ENCODE results near the gene UBR2.
A peak's percentile ranks its signal among the peaks of the same experiment; 100 is the strongest.
"Not testable (repeated sequence)": the region's sequence is repeated elsewhere in the genome, so short reads cannot be mapped to it uniquely, and the experiment has no call there.

Gene UBR2

DNA sequence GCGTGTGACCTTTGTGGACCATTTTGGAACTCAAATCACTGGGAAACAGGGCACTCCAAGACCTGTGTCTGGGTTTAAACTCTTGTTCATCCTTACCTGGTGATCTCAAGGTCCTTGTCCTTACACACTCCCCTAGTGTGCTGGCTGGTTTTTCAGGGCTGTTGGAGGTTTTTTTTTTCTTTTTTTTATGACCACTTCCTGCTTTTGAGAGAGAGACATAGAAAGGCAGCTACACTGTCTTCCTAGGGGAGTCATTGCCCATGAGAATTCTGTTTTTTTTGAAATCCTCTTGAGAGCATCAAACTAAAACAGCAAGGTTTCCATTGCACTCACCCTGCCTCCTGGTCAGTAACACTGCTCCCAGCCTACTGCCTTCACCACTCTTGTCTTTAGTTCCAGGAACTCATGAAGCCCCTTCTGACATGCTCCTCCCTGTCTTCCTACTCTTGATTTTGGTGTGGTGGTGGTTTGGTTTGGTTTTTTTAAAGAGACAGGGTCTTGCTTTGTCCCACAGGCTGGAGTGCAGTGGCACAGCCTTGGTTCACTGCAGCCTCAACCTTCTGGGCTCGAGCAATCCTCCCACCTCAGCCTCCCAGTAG lies 130.0 kb downstream of the UBR2 start:
- no peak for DNase-seq

DNA sequence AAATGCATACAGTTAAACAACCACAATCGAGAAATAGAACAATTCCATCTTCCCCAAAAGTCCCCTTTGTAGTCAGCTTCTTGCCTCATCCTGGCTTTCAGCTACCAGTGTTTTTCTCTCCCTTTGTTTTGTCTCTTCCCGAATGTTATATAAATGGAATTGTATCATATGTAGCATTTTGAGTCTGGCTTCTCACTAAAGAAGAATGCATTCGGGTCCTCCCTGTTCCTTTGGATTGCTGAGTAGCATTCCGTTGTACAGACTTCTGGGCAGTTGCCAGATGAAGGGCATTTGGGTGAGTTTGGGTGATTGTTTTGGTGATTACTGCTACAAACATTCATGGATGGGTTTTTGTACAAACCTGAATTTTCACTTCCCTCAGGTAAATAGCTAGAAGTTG lies 130.8 kb downstream of the UBR2 start:
- no peak for DNase-seq

DNA sequence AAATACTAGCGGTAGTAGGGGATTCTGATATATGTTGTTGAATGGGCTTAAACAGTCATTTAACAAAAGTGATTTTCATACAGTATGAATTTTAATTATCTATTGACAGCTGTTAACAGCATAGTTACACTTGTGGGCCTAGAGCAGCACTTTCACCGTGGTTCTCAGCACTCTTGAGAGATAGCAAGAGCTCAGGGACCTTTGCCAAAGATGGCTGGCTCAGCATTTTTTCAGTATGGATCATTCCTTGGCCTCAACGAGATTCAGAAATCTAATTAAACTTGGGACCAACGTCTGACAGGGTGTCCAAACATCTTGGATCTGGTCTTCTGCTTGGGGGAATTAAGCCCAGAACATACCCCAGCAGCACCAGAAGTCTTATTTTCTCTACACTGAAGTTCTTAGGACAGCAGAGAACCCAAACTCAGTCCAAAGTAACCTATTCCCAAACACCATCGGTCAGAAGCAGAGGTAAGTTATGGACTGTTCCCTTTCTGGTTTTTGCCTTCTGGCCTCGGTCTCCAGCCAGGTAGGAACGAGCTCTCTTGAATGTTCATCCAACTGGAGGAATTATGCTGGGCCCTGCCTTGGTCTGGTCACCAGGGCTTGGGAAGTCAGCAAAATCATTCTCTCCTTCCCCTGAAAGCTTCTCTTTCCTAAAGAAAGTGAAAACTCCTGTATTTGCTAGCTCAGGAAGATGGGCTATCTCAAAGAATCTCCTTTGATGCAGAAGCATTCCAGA lies 132.9 kb downstream of the UBR2 start:
- DNase-seq: no peak

DNA sequence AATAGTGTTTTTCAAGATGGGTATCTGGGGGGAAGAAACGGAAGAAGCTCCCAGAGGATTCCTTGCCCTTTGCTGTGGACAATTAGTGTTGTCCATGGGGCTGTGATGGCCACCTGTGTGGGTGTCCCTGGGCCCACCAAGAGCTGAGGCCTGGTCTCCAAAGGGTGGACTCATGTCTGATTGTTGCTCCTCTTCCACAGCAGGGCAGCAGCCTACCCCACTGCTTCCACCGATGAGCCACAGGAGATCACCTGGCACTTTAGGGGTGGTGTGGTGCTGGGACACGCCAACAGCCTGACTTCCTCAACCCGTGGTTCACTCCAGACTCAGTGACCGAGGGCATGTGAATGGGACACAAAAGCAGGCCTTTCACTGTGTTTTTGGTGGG lies 133.4 kb downstream of the UBR2 start:
- no peak for DNase-seq

DNA sequence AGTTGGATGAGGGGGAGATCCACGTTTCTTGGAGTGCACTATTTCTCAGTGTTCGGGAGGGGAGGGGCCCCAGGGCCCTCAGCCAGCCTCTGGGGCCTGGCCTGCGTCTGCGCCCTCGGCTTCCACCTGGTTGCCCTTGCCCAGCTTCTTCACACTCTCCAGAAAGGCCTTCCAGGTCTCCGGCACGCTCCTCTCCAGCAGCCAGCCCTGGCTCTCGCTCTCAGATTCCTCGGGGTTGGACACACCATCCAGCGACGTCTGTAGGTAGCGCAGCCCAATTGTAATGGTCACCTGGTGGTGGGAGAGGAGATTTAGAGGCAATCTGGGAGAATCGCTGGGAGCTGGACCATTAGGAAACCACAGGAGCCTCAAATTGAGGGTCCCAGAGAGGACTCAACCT lies 134.4 kb downstream of the UBR2 start:
- no peak for DNase-seq

DNA sequence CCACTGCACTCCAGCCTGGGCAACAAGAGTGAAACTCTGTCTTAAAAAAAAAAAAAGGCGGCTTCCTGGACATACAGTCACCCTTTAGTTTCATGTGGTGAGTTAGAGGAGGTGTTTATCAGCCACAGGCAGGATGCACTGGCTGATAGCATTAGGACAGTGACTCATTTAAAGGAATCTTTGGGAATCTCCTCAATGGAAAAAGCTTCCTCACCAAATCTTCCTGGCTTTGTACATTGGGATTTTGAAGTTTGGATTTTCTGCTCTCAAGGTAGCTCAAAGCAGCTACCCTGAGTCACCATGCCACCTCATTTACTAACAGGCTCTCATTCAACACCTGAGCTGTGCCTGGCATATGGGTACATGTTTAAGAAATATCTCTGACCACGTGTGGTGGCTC lies 138.4 kb downstream of the UBR2 start:
- DNase-seq: no peak

DNA sequence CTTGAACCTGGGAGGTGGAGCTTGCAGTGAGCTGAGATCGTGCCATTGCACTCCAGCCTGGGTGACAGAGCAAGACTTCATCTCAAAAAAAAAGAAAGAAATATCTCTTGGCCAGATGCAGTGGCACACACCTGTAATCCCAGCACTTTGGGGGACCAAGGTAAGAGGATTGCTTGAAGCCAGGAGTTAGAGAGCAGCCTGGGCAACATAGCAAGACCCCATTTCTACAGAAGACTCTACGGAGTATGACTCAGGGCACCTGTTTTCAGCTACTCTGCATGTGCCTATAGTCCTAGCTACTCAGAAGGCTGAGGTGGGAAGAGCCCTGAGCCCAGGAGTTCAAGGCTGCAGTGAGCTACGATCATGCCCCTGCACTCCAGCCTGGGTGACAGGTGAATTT lies 139.0 kb downstream of the UBR2 start:
- not testable (repeated sequence) for DNase-seq

DNA sequence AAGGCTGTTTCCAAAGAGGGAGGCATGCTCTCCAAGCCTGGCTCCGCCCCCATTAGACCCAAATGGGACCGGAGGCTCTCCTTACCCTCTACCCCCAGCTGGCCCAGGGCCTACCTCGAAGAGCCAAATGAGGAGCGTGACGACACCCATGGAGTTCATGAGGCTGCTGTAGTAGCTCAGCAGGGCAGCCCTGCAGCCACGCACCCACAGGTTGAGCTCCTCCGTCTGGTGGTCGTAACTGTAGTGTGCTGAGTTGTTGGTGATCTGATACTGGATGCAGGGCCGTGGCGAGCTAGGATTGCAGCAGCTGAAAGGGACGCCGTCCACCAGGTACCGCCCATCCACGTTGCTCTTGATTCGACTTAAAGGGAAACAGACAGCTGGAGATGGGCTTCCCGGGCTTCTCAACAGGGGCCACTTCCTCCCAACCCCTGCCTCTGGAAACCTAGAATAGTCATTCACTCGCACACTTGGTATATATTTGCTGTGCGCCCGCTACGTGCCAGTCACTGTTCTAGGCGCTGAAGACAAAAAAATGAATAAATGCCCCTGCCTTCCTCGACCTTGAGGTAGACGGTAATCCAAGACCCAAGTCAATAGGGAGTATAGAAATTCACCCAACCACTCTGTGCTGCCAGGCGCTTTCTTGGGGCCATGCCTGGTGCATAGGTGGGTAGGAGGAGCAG lies 140.6 kb downstream of the UBR2 start:
- no peak for DNase-seq

DNA sequence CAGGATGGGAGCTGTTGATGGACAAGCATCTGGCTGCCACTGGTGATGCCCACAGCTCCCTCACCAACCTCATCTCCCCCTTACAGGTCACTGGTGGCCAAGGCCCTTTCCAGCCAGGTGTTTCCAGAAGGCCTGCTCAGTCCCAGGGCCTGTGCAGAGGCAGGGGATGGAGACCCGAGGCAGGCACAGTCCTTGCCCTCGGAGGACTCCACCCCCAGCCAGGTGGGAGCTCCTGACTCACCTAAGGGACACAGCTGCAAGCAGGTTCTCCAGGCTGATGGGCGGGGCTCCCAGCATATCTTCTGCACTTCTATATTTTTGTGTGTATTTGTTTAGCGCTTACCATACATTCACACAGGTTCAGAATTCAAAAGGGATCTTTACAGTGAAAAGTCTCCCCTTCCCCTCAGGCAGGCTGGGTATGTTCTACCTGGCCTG lies 141.1 kb downstream of the UBR2 start:
- no peak for DNase-seq

DNA sequence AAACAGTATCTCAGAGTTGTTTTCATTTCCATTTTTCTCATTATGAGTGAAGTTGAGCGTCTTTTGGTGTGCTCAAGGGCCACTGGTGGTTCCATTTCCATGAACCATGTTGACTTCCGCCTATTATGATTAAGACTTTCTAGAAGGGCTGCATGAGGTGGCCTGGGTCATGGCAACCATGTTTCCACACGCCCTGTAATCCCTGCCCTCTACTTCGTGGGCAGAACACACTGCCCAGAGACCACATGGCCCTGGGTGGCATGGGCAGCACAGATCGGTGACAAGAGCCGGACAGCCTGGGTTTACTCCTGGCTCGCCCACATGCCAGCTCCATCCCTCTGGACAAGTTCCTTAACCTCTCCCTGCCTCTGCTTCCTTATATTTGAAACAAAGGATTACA lies 143.8 kb downstream of the UBR2 start:
- no peak for DNase-seq

DNA sequence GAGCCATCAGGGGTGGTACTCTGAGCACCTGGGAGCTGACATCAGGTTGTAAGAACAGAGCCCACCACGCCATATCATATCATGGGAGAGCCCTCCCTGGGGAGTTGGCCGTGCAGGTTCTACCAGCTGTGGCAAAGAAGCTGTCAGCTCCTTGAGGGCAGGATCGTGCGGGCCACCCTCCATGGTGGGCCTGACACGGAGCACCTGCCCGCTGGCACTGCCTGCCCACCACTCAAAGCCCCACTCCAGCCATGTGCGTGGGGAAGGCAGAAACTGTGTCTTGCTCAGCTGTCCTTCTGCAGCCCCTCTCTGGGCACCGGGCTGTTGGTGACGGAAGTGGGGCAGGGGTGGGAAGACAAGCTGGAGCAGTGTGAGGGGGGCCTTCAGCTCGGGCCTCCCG lies 144.3 kb downstream of the UBR2 start:
- no peak for DNase-seq

DNA sequence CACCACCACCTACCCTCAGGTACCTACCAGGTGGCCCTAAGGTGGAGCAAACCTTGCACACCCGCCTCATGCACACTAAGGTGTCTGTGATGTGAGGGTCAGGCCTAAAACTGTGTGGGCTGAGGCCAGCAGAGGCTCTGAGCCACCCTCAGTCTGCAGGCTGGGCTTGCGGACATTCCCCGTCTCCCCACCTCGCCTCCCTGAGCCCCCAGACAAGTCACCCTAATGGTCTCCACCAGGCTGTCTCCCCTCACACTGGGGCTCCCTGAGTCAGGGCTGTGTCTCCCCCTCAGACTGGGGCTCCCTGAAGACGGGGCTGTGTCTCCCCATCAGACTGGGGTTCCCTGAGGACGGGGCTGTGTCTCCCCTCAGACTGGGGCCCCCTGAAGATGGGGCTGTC lies 146.0 kb downstream of the UBR2 start:
- DNase-seq: no peak

DNA sequence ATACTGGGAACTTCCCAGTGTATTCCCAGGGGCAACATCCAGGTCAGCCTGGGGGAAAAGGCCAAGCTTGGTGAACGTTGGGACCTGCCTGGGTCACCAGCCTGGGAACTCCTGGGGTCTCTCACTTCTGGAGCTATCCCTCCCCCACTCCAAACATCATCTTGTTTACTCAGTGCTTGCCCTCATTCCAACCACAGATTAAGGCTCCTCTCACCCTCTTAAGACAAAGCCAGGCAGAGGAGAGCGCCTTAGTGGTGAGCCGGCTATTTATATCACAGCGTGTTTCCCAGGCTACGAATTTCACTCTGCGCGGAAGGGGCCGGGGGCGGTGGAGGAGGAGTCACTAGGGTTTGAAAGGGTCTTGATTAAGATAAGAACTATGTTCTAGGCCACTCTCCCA lies 146.5 kb downstream of the UBR2 start:
- no peak for DNase-seq

DNA sequence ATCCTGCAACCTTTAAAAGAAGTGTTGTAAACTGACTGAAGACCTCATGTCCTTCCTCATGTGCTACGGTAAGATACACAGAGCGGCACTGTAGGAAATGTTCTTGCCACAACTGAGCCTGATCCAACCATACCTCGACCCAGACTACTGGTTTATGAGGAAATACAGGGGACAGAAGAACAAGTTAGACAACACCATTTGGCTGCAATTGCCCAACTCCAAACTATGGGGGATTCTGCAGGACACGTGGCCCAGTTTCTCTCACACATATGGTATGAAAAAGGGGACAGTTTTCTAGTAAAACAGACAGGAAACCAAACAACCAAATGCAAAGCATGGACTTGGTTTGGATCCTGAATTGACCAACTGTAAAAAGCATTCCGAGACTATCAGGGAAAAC lies 148.1 kb downstream of the UBR2 start:
- no peak for DNase-seq

DNA sequence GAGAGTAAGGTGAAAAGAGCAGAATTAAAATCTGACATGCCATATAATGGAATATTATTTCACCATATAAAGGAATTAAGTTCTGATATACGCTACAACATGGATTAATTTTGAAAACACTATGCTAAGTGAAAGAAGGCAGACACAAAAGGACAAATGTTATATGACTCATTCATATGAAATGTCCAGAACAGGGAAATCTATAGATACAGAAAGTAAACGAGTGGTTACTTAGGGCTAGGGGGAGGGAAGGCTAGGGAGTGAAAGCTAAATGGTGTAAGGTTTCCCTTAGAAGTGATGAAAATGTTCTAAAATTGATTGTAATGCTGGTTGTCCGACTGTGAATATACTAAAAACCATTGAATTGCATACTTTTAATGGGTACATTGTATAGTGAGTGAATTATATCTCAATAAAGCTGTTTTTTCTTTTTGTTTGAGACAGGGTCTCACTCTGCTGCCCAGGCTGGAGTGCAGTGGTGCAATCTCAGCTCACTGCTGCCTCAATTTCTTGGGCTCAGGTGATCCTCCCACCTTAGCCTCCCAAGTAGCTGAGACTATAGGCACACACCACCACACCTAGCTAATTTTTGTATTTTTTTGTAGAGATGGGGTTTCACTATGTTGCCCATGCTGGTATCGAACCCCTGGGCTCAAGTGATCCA lies 150.4 kb downstream of the UBR2 start:
- DNase-seq: no peak

DNA sequence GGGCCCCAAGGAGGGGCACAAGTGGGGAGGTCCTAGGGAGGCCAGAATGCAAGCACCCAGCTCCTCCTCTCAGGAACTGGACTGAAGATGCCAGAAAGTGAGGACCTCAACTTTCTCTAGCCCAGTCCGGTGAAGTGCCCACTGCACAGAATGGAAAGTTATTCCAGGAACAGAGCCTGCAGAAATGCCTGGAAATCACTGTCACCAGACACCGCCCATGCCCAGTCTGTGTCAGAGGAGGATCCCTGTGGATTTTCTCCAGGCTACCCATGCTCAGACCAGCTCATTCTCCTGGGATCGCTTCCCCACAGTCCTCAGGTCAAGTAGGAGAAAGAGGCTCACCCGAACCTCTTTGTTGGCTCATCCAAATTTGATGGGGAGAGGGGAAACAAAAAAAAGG lies 152.0 kb downstream of the UBR2 start:
- no peak for DNase-seq

DNA sequence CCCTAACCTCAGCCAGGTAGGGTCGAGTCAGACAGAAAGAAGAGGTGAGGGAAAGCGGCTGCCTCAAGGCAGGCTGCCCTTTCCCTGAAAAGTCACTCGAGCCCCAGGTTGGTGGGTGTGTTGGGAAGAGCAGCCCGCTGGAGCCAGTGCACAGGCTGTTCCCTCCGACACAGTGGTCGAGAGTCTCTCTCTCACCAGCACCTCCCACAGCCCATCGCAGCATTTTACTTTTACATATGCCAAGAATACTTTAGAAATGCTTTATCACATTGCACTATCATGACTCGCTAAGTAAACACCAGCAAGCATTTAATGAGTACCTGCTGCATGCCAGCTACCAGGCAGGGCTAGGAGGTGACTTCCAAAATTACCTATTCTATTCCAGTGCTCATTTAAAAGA lies 156.9 kb downstream of the UBR2 start:
- no peak for DNase-seq

DNA sequence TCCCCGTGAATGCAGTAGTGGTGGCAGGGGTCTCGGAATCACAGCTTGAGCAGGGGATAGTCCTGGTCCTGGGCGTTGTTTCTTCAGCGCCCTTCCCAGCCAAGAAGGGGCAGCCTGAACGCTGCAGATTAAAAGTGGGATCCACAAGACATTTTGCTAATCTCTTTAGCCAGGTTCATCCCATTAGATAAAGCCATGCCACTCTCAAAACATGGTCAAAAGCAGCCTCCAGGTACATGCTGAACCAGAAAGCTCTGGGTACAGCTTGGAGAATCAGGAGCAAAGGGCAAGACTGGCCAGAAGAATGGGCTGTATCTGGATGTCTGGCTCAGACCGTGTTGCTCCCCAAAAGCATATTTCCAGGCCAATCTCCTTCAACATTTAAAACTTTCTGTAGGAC lies 158.7 kb downstream of the UBR2 start, which contains the start of gene PRPH2:
TSS of gene PRPH2 (minus strand) at position 101 of the 400 bp plus-strand sequence. CDS start 263 bp downstream, outside the sequence.
- no peak for DNase-seq

DNA sequence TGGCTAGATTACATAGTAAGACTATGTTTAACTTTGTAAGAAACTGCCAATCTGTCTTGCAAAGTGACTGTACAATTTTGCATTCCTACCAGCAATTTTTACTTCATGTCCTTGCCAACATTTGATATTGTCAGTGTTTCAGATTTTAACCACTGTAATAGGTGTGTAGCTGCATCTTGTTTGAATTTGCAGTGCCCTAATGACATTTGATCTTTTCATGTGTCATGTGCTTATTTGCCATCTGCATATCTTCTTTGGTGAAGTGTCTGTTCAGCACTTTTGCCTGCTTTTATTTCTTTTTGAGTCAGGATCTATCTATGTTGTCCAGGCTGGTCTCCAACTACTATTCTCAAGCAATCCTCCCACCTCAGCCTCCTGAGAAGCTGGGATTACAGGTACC lies 161.0 kb downstream of the UBR2 start:
- no peak for DNase-seq

DNA sequence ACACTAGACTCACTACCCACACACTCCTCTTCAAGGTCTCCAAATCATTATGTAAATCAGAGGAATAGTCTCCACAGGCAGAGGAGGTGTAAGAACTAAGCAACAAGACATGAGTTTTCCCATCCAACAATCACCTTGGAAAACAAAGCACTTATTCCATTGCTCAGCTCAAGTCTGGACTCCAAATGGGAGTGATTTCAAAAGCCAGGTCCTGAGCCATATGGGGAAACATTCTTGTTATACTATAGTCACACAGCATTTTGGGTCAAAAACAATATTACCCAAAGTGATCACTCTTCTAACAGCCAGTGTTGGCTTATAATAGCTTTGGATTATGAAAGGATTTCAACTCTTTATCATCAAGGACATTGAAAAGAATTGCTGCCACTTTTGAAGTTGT lies 162.2 kb downstream of the UBR2 start:
- DNase-seq: no peak

DNA sequence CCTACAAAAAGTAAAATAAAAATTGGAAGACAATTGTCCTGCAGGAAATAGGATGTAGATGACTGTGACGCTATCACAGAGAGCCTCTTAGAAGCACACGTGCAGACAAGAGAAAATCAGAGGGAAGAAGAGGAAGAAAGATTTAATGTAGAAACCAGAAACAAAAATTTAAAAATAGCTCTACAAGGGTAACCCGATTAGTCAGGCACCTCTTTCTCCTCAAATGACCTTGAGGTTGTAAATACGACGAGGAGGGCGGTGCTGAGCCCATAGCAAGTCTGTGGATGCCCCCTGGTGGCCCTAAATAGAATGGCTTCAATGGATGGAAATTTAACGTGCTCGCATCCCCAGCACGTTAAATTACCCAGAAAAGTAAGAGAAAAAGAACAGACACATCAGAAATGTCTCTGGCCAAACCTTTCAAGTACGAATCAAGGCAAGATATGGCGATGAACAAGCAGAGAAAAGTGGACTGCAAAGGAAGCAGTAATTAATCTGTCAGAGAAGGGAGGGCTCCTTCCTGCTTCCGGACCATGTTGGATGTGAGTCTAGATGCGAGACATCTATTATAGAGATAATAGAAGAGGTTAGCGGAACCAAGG lies 162.8 kb downstream of the UBR2 start:
- DNase-seq: peak; percentile 65 to 71

DNA sequence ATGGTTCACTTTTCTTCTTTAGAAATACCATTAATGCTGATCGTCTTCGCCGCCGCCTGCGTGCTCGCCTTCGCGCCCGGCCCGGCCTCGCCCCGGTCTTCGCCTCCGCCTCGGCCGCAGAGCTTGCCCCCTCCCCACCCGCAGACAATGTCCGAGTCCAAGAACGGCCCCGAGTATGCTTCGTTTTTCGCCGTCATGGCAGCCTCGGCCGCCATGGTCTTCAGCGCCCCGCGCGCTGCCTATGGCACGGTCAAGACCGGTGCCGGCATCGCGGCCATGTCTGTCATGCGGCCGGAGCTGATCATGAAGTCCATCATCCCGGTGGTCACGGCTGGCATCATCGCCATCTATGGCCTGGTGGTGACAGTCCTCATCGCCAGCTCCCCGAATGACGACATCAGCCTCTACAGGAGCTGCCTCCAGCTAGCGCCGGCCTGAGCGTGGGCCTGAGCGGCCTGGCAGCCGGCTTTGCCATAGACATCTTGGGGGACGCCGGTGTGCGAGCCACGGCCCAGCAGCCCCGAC lies 163.3 kb downstream of the UBR2 start:
- DNase-seq: peak in 1 of 2 donors; percentile 24

DNA sequence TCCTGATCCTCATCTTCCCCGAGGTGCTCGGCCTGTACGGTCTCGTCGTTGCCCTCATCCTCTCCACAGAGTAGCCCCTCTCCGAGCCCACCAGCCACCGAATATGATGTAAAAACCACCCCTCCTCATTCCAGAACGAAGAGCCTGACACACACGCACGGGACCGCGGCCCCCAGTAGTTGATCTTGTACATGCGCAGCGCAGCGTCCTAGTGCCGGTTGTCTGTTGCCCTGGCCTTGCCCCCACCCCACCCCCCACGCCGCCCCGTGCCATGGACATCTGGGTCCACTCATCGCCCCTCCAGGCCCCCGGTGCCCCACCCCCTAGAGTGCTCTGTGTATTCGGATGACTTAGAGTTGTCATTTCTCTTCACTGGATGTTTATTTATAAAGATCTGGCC lies 163.8 kb downstream of the UBR2 start:
- DNase-seq: no peak

Data from stimulated activated CD4-positive, alpha-beta T cell treated with anti-CD3 and anti-CD28 coated beads, Interleukin-2, amount 100 ng/mL, for 24 hours (primary cell).